GM10266 (cell line): ENCODE results near the gene CALM3.

Source experiments
- DNase-seq: peaks from one replicate; pipeline ENCODE4 v3.0.0; 2012; ENCODE audit errors: extremely low spot score
- TF ChIP-seq, protein P1 (sequence below): IDR thresholded peaks from 2 replicates; pipeline ENCODE4 v1.5.1; 2012; ENCODE audit warnings: mild to moderate bottlenecking, low read depth; ENCODE audit not compliant: control insufficient read depth, insufficient read depth; ENCODE audit errors: missing control alignments

The CALM3 gene

DNA sequence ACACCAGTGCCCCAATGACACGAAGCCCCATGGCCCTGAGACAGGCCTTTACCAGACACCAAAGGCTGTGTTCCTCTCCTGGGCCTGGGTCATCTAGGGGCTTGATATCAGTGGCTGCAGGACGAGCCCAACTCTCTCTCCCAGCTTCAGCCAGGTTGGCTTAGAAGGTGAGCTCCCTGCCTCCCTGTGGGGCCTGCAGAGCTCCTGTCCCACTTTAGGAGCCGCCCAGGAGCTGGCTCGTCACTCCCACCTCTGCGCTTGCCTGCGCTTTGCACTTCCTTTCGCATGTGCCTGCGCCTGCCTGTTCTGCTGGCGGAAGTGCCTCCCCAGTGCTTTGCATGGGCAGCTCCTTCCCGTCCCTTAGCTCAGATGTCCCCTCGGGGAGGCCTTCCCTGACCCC lies 4.9 kb downstream of the CALM3 start:
- TF ChIP-seq, protein P1, sequence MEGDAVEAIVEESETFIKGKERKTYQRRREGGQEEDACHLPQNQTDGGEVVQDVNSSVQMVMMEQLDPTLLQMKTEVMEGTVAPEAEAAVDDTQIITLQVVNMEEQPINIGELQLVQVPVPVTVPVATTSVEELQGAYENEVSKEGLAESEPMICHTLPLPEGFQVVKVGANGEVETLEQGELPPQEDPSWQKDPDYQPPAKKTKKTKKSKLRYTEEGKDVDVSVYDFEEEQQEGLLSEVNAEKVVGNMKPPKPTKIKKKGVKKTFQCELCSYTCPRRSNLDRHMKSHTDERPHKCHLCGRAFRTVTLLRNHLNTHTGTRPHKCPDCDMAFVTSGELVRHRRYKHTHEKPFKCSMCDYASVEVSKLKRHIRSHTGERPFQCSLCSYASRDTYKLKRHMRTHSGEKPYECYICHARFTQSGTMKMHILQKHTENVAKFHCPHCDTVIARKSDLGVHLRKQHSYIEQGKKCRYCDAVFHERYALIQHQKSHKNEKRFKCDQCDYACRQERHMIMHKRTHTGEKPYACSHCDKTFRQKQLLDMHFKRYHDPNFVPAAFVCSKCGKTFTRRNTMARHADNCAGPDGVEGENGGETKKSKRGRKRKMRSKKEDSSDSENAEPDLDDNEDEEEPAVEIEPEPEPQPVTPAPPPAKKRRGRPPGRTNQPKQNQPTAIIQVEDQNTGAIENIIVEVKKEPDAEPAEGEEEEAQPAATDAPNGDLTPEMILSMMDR, result no peak
- no peak for DNase-seq

DNA sequence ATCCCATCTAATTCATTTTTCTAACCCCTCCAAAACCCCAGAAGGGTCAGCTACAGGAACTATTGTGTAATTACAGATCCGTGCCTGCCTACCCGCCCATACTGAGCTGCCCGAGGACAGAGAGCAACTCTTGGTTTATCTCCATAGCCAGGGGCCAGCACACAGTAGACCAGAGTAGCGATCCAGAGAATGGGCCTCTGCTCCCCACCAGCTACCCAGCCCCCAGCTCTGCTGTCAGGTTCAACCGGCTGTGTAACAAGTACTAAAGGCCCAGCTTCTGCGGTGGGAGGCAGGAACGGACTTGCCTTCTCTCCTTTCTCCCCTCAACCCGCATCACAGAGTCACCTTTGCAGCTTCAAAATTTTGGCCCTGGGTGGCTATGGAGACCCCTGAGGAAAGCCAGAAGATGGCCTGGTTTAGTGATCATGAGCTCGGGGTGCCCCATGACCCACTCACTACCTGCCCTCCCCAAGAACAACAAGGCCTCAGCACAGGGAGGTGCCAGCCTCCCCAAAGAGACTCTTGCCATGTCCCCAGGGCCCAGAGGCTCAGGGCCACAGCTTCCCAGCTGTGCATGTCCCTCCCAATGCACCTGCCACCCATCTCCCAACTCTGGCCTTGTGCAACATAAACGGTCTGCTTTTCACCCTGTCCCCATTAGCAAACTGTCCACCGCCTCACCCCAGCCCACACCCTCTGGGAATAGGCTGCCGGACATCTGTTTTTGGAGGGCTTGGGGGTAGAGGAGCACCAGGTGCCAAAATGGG lies 5.7 kb downstream of the CALM3 start:
- TF ChIP-seq, protein P1, result no peak
- no peak for DNase-seq

DNA sequence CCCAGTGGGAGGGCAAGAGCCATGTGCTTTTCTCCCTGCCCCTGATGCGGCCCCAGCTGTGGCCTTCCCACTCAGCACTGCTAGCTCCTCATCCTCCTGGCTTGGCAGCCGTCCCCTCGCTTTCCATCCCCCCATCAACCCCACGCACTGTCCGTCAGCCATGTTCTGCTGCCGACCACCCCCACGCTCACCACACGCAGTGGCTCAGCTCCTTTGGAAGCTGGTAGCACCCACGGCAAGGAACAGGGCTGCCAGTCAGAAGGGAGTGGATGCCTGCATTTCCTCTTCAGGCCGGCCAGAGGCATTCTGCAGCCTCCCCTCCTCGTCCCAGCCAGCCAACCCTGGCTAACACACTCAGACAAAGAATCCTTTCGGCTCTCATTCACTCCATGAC lies 6.3 kb downstream of the CALM3 start:
- TF ChIP-seq, protein P1, result no peak
- DNase-seq, result no peak

GRCh38 chr19:46608178-46608577 lies 7.0 kb downstream of the CALM3 start:
- DNase-seq, result peak; percentile 2
- TF ChIP-seq, protein P1, result no peak

- no peak for DNase-seq
These were observed 7.6 kb downstream of the CALM3 start for GRCh38 chr19:46608581-46609345.

DNA sequence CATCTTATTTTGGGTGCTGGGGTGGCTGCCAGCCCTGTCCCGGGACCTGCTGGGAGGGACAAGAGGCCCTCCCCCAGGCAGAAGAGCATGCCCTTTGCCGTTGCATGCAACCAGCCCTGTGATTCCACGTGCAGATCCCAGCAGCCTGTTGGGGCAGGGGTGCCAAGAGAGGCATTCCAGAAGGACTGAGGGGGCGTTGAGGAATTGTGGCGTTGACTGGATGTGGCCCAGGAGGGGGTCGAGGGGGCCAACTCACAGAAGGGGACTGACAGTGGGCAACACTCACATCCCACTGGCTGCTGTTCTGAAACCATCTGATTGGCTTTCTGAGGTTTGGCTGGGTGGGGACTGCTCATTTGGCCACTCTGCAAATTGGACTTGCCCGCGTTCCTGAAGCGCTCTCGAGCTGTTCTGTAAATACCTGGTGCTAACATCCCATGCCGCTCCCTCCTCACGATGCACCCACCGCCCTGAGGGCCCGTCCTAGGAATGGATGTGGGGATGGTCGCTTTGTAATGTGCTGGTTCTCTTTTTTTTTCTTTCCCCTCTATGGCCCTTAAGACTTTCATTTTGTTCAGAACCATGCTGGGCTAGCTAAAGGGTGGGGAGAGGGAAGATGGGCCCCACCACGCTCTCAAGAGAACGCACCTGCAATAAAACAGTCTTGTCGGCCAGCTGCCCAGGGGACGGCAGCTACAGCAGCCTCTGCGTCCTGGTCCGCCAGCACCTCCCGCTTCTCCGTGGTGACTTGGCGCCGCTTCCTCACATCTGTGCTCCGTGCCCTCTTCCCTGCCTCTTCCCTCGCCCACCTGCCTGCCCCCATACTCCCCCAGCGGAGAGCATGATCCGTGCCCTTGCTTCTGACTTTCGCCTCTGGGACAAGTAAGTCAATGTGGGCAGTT lies 8.6 kb downstream of the CALM3 start:
- peak; percentile 2 for DNase-seq
- TF ChIP-seq, protein P1, result no peak

More at GRCh38 chr19:46608581-46609345, 7.6 kb downstream of the CALM3 start:
- TF ChIP-seq, protein P1, result no peak
